Panc1 (cell line): ENCODE results near the gene SSX4.
"Not testable (repeated sequence)": the region's sequence is repeated elsewhere in the genome, so short reads cannot be mapped to it uniquely, and the experiment has no call there.

Experiments
- CTCF ChIP-seq: fragments of 450-650 bp; IDR thresholded peaks from 2 replicates; pipeline ENCODE4 v1.5.1; 2017; ENCODE audit warnings: mild to moderate bottlenecking
- POLR2AphosphoS5 ChIP-seq: IDR thresholded peaks from 2 replicates; pipeline ENCODE4 v1.6.1; 2012; ENCODE audit warnings: mild to moderate bottlenecking, low read depth, low read length, moderate library complexity
- TCF7L2 ChIP-seq: IDR thresholded peaks from 2 replicates; pipeline ENCODE4 v1.6.1; 2011; ENCODE audit warnings: mild to moderate bottlenecking, low read depth, low read length, inconsistent platforms

- TF ChIP-seq CTCF, TCF7L2, POLR2AphosphoS5: not testable (repeated sequence)
Measured at GRCh38 chrX:48356315-48357094, 26.8 kb upstream of the SSX4 start, which contains the start of gene SSX3.
